GM12891 (cell line): ENCODE results near the gene FBXL7.

Experiments
- DNase-seq: peaks from one replicate; pipeline ENCODE4 v3.0.0; 2011; ENCODE audit warnings: low spot score; ENCODE audit not compliant: insufficient read length
- FAIRE-seq: peaks from 2 replicates; lab custom pipeline; 2011; peaks lifted over from hg19 to GRCh38; lab: Jason Lieb, UNC
- PAX5 ChIP-seq: IDR thresholded peaks from 2 replicates; pipeline ENCODE4 v1.6.1; 2011; ENCODE audit warnings: low read length, moderate library complexity, mild to moderate bottlenecking; ENCODE audit not compliant: insufficient read depth, severe bottlenecking
- POLR2A ChIP-seq: IDR thresholded peaks from 2 replicates; pipeline ENCODE4 v1.6.1; 2011; ENCODE audit warnings: low read depth, low read length, control low read depth
- POLR2AphosphoS5 ChIP-seq: IDR thresholded peaks from 2 replicates; pipeline ENCODE4 v1.6.1; 2011; ENCODE audit warnings: low read depth, low read length, control low read depth
- POU2F2 ChIP-seq: IDR thresholded peaks from 2 replicates; pipeline ENCODE4 v1.6.1; 2011; ENCODE audit warnings: low read depth, mild to moderate bottlenecking, control low read depth, low read length, moderate library complexity
- SPI1 ChIP-seq: IDR thresholded peaks from 2 replicates; pipeline ENCODE4 v1.6.1; 2011; ENCODE audit warnings: low read depth, low read length, control low read depth
- TAF1 ChIP-seq: IDR thresholded peaks from 2 replicates; pipeline ENCODE4 v1.6.1; 2011; ENCODE audit warnings: low read depth, low read length, control low read depth

The FBXL7 gene

DNA sequence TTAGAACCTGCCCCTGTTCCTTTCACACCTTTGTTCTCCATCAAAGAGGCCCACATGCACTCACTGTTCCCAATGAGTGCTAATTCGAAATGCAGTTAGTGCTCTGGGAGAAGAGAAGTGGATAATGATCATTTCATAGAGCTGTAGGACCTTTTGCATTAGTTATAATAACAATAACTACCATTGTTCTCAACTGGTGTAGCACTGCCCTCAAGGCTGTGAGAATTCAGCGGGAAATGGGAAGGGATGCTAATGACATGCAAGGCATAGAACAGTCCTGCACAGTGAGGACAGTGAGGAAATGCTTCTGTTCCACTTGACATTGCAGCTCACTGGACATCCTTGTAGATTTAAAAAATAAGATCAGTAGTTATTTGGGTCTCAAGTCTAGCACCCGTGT is 187.4 kb downstream of the FBXL7 start:
- TF ChIP-seq SPI1 = no peak
- TF ChIP-seq TAF1 = no peak
- TF ChIP-seq POLR2A = no peak
- no peak for TF ChIP-seq POU2F2
- TF ChIP-seq POLR2AphosphoS5 = no peak
- TF ChIP-seq PAX5 = no peak
- DNase-seq (no peak), FAIRE-seq (no peak)

DNA sequence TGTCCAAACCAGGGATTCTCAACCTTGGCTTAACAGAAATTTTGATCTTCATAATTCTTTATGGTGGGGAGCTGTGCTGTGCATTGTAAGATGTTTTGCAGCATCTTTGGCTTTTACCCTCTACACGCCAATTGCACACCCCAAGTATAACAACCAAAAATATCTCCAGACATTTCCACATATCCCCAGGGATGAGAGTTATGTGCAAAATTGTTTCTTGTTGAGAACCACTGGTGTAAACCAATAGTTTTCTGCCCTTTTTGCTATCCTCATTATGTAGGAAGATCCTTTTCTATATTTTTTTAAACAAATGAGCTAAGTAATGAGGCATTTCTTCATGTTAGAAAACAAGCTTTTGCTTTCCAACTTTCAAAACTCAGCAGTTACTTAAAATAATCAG is 189.9 kb downstream of the FBXL7 start:
- no peak for TF ChIP-seq PAX5
- TF ChIP-seq POLR2AphosphoS5 = no peak
- TF ChIP-seq SPI1 = no peak
- TF ChIP-seq POU2F2 = no peak
- no peak for TF ChIP-seq TAF1
- no peak for TF ChIP-seq POLR2A
- FAIRE-seq = no peak
- no peak for DNase-seq

DNA sequence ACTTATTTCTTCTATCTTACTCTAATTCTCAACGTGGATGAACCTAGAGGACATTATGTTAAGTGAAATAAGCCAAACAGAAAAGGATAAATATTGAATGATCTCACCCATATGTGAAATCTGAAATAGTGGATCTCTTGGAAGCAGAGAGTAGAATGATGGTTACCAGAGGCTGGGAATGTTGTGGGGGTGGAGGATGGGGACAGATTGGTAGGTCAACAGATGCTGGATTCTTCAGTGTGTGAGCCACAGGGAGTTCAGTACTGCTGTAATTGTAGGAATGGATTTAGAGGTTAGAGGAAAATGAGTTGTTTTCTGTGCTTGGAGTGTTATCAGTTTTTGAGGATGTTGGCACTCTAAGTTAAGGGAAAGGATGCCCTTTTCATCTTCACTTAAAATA is 190.6 kb downstream of the FBXL7 start:
- no peak for TF ChIP-seq PAX5
- FAIRE-seq (no peak), DNase-seq (no peak)

DNA sequence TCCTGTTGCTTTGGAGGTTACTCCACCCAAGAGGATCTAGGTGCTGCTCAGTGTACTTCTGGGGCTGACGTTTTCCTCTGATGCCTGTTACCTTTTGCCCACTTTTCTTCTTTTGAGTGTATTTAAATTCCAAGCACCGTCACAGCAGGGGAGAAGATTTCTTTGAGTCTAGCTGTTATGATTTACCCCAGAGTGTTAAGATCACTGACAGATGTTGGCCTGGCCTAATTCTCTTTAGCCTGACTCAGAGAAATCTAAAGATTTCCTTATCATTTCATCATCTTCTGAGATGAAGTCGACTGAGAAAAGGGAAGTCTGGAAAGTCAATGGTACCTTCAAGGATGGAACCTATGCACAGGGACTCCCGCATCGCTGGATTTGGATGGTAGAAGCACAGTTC is 191.5 kb downstream of the FBXL7 start:
- TF ChIP-seq POLR2A (no peak), PAX5 (no peak), POU2F2 (no peak), SPI1 (no peak), POLR2AphosphoS5 (no peak), TAF1 (no peak)
- no peak for DNase-seq
- no peak for FAIRE-seq

GRCh38 chr5:15692706-15693381 is 192.9 kb downstream of the FBXL7 start:
- no peak for TF ChIP-seq POLR2A
- TF ChIP-seq SPI1 = no peak
- no peak for TF ChIP-seq PAX5
- no peak for TF ChIP-seq POLR2AphosphoS5
- TF ChIP-seq TAF1 = no peak
- TF ChIP-seq POU2F2 = no peak
- DNase-seq (no peak), FAIRE-seq (no peak)

DNA sequence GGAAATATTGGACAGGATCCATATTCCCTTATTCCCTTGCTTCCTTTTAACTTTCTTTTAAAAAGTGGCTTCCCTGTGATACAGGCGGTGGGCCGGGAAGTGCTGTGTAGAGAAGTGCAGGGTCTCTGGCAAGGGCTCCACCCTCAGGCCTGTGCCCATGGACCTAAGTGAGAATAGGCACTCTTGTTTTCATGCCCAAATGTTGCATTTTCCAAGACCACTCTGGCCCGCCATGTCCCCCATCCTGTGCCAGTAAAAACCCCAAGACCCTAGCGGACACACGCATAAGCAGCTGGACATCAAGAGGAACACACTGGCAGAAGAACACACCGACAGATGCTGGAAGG is 193.4 kb downstream of the FBXL7 start:
- no peak for TF ChIP-seq POLR2AphosphoS5
- no peak for TF ChIP-seq SPI1
- no peak for TF ChIP-seq TAF1
- no peak for TF ChIP-seq POLR2A
- TF ChIP-seq PAX5 = no peak
- TF ChIP-seq POU2F2 = no peak
- FAIRE-seq (no peak), DNase-seq (no peak)

- no peak for DNase-seq
- TF ChIP-seq POLR2AphosphoS5 (no peak), SPI1 (no peak), POLR2A (no peak), TAF1 (no peak), PAX5 (no peak), POU2F2 (no peak)
- FAIRE-seq = no peak
These were observed 194.0 kb downstream of the FBXL7 start for GRCh38 chr5:15693933-15694332.

GRCh38 chr5:15694696-15695214 is 194.8 kb downstream of the FBXL7 start:
- DNase-seq (no peak), FAIRE-seq (no peak)
- TF ChIP-seq SPI1 = no peak
- no peak for TF ChIP-seq TAF1
- TF ChIP-seq POLR2AphosphoS5 = no peak
- no peak for TF ChIP-seq POU2F2
- no peak for TF ChIP-seq POLR2A
- TF ChIP-seq PAX5 = no peak

DNA sequence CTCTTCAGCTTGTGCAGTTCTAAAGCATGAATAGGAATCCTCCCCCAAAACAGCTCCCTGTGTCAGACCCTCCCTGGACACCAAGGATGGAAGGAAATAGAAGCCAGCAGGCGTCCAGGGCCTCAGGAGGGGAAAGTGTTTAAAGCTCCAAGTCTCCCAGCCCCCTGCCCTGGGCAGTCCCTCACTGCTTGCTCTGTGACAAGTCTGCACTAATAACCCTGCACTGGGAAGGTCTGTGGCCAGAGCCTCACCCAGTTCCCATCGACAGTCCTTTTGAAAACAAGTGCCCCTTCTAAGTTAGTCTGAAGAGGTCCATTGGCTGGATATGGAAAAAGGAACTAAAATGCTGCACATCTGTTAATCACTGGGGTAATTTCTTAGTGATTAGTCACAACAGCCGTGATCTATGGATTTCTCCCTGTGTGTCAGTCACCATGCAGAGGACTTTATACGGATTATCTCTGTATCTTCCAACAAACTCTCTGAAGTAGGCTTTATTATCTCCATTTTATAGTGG is 195.3 kb downstream of the FBXL7 start:
- DNase-seq (no peak), FAIRE-seq (no peak)
- TF ChIP-seq PAX5 (no peak), SPI1 (no peak), POLR2A (no peak), POU2F2 (no peak), POLR2AphosphoS5 (no peak), TAF1 (no peak)

DNA sequence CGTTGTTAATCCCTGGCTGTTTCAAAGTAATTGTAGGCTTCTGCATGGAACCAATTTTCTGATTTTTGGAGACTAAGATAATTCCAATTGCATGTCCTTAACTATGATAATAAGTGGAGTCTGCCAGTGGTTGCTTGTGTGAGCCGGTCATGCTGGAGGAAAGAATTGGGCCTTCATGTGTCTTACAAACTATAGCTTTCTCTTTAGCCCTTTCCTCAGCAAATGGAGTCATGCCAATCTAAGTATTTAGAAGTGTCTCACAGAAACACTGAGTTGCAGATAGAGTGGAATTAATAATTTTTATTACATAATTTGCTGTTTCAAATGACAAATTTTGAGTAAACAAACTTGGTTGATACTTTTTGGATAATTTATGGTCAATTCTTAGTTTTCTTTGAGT is 200.4 kb downstream of the FBXL7 start:
- FAIRE-seq (no peak), DNase-seq (no peak)
- TF ChIP-seq SPI1 (no peak), TAF1 (no peak), POLR2AphosphoS5 (no peak), POU2F2 (no peak), PAX5 (no peak), POLR2A (no peak)

- DNase-seq (no peak), FAIRE-seq (no peak)
- TF ChIP-seq POLR2A = no peak
- no peak for TF ChIP-seq POU2F2
- TF ChIP-seq PAX5 = no peak
- no peak for TF ChIP-seq TAF1
- TF ChIP-seq SPI1 = no peak
- TF ChIP-seq POLR2AphosphoS5 = no peak
These were observed 202.1 kb downstream of the FBXL7 start for GRCh38 chr5:15702102-15702501.

GRCh38 chr5:15703901-15704300 is 203.9 kb downstream of the FBXL7 start:
- no peak for TF ChIP-seq POLR2AphosphoS5
- TF ChIP-seq POU2F2 = no peak
- TF ChIP-seq POLR2A = no peak
- TF ChIP-seq PAX5 = no peak
- no peak for TF ChIP-seq SPI1
- TF ChIP-seq TAF1 = no peak
- FAIRE-seq = no peak
- no peak for DNase-seq
